Measurements from ENCODE around the gene PLIN4.

- TF ChIP-seq, protein P1, sequence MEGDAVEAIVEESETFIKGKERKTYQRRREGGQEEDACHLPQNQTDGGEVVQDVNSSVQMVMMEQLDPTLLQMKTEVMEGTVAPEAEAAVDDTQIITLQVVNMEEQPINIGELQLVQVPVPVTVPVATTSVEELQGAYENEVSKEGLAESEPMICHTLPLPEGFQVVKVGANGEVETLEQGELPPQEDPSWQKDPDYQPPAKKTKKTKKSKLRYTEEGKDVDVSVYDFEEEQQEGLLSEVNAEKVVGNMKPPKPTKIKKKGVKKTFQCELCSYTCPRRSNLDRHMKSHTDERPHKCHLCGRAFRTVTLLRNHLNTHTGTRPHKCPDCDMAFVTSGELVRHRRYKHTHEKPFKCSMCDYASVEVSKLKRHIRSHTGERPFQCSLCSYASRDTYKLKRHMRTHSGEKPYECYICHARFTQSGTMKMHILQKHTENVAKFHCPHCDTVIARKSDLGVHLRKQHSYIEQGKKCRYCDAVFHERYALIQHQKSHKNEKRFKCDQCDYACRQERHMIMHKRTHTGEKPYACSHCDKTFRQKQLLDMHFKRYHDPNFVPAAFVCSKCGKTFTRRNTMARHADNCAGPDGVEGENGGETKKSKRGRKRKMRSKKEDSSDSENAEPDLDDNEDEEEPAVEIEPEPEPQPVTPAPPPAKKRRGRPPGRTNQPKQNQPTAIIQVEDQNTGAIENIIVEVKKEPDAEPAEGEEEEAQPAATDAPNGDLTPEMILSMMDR (IDR thresholded peaks at IDR 0.05) = no peak
- TF ChIP-seq POLR2A (IDR thresholded peaks at IDR 0.05) = no peak
- no peak for TF ChIP-seq EP300 (IDR thresholded peaks at IDR 0.05)
Measured at GRCh38 chr19:4487572-4487971, 30.7 kb downstream of the PLIN4 start.
